Inflammatory macrophage (primary cell): Measurements from ENCODE around the gene PHOX2B.

Experiments used
- DNase-seq, 2 donors: peaks; one replicate each; pipeline ENCODE4 v3.0.0-alpha.2; 2020 to 2022
- total RNA-seq, 18 experiments: gene quantifications; one replicate each; lab custom pipeline; 2026; ENCODE audit warnings: mixed read lengths in 6 of 18, inconsistent platforms in 2 of 18; lab: John Stamatoyannopoulos, UW

PHOX2B gene
- 0 to 0.04 (median 0) reads per million in 18 experiments for total RNA-seq

GRCh38 chr4:41748571-41749475, at the start of gene PHOX2B:
Gene PHOX2B, minus strand, starts transcription at chr4:41748725. Its CDS starts 115 bp downstream, at chr4:41748610.
- DNase-seq = no peak

- DNase-seq = no peak
Measured at GRCh38 chr4:41797260-41797659, 48.7 kb upstream of the PHOX2B start.

GRCh38 chr4:41796545-41797210, 48.2 kb upstream of the PHOX2B start:
- DNase-seq = no peak

GRCh38 chr4:41795796-41796385, 47.4 kb upstream of the PHOX2B start:
- no peak for DNase-seq

- DNase-seq = no peak
Measured at GRCh38 chr4:41792166-41792565, 43.6 kb upstream of the PHOX2B start.

DNA sequence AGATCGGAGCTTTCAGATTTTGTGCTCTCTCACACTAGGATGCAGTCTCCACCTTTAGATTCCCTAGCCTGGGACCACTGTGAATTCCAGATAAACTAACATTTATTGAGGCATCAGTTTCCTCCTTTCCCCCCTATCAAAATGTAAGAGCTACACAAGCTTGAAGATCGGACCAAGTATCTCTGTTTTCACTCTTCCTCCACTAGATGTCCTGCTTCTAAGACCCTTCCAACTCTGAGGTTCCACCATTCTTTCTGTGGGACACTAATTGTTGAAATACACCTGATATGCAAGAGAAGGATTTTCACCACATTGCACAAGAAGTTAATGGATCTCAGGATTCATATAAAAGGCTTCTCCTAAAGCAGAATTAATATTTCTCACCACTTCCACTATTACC, 43.0 kb upstream of the PHOX2B start:
- no peak for DNase-seq

- no peak for DNase-seq
Measured at GRCh38 chr4:41787931-41788330, 39.4 kb upstream of the PHOX2B start.

- DNase-seq = no peak
Measured at GRCh38 chr4:41785665-41786064, 37.1 kb upstream of the PHOX2B start.

DNA sequence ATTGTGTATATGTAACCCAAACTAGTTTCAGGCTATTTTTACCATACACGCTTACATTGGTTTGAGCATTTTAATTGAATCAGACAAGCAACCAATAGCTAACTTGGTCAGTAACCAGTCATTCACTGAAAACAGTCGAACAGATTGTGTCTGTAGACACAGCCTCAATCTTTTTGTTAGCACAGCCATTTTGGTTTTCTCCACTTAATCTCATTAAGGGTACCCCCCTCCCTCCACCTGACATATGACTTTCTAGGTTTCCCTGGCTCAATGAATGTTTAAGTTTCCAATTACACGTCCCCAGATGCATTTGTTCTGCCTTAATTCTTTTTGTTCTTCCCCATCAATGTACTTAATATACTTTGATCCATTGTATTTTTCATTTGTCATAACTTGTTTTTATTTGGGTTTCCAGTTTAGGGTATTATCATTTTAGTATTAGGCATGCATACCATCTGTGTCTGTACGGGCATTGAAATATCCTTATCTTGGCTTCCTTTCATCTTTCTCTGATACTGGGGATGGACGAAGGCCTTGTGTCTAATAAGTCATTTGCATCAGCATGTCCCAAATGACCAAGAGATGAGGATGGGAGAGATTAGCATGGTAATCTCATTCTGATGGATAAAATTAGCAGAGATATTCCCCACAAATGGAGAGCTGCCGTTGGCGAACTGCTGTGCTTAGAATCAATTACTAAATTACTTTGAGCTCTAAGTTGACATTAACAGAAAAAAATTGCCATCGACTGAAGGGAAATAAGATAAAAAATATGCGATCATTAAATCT, 35.9 kb upstream of the PHOX2B start:
- no peak for DNase-seq

DNA sequence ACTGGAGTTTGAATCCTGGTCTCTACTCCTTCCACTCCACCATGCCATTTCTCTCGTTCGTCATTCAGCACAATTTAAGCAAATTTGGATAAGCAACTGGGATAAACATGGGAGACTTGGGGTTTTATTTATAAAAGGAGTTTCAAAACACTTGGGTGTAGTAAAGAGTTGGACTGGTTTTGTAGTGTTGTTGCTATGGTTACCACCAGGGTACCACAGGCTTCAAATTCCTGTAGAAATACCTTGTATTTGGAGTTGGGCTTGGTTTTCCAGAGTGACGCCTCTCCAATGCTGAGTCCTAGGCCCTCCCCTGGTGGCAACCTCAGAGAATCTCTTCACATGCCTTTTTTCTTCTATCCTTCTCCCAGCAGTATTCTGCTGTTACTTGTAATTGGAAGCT, 27.9 kb upstream of the PHOX2B start:
- DNase-seq = no peak

DNA sequence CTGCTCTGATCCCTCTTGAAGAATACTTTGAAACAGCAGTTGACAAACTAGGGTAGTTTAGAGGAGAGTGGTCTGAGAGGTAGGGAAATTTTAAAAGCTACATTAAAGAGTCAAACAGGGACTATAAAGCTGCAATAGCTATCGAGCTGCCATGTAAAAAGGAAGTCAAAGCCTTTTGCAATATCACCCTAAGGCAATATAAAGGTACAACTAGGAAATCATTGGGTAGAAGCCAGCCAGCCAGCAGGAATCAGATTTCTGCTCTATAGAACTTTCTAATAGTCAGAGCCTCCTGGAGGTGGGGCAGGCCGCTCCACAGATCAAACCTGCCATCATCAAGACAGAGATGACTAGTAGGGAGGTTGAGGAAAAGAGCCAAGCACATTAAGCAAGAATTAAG, 15.2 kb upstream of the PHOX2B start:
- DNase-seq = no peak

DNA sequence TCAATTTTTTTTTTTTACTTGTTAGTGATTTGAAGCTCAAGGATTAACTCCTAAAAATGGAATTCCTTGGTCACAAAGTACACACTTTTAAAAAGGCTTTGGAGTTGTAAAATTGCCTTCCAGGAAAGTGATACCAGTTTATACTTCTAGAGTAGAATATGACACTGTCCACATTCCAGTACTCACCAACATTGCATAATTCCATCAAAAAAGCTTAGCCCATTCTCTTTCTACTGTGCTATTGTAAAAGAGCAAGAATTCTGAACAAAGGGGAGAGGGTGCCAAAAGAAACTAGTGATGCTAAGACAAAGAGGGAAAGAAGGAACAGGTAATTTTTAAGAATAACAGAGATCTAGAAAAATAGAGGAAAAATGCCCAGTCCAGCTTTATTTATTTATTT, 10.4 kb upstream of the PHOX2B start:
- no peak for DNase-seq

GRCh38 chr4:41757521-41758156, 9.1 kb upstream of the PHOX2B start:
- DNase-seq = no peak

DNA sequence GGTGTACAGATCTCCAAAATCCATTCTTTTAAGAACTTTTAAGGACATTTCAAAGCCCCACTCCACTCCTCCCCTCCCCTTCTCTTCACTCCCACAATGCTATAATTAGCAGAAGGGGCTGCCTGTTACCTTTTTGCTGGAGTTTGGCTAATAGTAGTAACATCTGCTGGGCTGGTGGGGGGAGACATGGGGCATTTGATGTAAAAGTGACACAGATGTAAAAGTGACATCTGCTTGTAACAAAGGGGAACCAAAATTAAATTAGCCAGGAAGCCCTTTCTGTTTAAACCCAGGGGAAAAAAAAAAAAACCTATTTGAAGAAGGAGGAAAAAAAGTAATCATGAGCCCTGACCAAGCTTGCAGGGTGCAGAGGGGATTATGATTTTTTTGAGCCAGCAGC, 5.4 kb upstream of the PHOX2B start:
- DNase-seq = no peak

- no peak for DNase-seq
Measured at GRCh38 chr4:41752081-41752836, 3.7 kb upstream of the PHOX2B start.

- no peak for DNase-seq
Measured at GRCh38 chr4:41751449-41752061, 3.0 kb upstream of the PHOX2B start.

- DNase-seq = no peak
Measured at GRCh38 chr4:41750626-41751448, 2.3 kb upstream of the PHOX2B start.

GRCh38 chr4:41750121-41750625, 1.6 kb upstream of the PHOX2B start:
- DNase-seq = no peak

DNA sequence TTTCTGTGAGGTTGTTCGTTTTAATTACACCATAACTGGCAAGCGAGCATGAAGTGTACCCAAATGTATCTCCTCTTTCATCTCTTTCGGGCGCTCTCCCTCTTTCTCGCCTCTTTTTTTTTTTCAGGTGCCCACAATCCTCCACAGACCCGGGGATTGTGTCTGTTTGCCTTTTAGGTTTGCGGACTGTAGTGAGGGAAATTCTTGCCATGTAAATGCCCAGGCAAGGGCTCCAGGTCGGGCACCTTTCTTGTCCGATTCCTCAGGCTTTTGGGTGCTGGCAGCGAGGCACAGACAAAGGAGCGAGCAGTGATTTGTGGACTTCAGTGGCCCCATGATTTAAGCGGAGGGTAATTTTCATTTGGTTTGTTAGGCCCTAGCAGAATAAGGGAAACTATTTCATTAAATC, 1.1 kb upstream of the PHOX2B start:
- DNase-seq = no peak

GRCh38 chr4:41748074-41748570, 403 bp downstream of the PHOX2B start:
- DNase-seq = no peak
